ENCODE measurements around the gene TMEM119.

TMEM119 gene

DNA sequence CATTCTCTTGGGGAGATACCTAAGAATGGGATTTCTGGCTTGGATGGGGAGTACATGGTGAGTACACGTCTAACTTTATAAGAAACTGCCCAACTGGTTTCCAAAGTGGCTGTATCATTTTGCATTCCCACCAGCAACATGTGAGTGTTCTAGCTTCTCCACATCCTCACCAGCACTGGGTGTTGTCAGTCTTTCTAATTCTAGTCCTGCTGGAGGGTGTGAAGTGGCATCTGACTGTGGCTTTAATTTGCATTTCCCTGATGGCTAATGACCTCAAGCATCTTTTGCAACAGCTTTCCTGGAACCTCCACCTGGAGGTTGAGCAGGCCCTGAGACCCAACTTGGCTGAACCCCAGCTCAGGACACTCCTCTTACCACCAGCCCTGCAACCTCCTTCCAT lies 18.0 kb upstream of the TMEM119 start:
- DNase-seq (ENCODE audit: low spot score) = no peak

DNA sequence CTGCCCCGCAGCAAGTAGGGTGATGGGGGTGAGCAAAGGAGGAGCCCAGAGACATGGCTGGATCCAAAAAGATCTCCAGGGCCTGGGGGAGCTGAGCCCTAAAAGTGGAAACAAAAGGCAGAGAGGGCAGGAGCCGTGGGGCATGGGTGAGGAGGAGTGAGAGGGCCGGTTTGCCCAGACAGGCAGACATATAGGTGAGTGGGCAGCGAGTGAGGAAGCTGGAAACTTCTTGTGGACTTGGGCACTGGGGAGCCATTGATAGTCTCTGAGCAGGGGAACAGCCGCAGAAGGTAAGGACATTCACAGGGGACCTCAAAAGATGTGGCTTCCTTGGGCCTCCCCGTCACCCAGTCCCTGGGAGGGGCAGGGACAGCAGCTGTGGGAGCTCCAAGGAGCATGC lies 16.8 kb upstream of the TMEM119 start:
- no peak for DNase-seq (ENCODE audit: low spot score)

DNA sequence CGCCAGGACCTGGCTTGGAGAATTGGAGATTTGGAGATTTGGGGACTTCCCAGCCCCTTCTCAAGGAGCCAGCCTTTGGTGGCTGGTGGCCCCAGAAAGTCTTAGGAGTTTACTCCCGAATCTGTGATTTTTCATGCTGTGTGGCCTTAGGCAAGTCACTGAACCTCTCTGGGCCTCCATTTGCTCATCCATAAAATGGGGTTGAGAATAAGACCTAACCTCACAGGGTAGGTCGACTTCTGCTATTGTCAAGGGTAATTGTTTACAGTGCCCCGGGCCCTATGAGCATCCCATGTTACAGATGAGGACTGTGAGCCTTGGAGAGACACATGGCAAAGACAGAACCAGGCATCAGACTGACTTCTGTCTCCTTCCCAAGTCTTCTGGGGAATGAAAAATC lies 16.2 kb upstream of the TMEM119 start:
- DNase-seq (ENCODE audit: low spot score) = no peak

DNA sequence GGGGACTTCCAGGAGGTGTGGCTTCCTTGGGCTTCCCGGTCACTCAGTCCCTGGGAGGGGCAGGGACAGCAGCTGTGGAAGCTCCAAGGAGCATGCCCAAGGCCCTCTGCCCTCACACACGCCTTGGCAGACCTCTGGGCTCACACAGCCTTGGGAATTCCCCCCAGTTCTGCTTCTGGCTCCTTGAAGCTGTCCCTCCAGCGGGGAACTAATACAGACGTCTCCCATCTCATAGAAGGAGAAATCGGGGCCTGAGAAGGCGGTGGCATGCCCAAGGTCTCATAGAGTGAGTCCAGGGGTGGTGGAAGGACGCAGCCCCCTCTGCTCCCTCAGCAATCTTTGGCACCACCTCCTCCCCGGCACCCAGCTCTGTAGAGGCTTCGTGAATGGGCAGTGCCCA lies 15.7 kb upstream of the TMEM119 start:
- no peak for DNase-seq (ENCODE audit: low spot score)

DNA sequence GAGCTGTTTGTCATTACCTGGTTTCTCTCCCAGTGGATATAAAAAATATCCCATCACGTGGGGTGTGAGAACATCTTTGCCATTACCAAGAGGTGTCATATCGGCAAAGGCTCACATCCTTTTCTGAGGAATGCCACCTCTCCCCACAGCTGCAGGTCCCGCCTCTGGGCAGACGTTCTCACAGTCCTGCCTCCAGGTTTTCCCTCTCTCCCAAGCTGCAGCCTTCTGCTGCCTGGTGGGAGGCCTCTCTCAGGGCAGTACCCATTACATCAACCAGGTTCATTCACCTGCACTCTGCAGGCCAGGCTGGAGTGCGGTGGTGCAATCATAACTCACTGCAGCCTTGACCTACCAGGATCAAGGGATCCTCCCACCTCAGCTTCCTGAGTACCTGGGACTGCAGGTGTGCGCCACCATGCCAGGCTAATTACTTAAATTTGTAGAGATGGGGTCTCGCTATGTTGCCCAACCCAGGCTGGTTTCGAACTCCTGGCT lies 15.0 kb upstream of the TMEM119 start:
- no peak for DNase-seq (ENCODE audit: low spot score)

DNA sequence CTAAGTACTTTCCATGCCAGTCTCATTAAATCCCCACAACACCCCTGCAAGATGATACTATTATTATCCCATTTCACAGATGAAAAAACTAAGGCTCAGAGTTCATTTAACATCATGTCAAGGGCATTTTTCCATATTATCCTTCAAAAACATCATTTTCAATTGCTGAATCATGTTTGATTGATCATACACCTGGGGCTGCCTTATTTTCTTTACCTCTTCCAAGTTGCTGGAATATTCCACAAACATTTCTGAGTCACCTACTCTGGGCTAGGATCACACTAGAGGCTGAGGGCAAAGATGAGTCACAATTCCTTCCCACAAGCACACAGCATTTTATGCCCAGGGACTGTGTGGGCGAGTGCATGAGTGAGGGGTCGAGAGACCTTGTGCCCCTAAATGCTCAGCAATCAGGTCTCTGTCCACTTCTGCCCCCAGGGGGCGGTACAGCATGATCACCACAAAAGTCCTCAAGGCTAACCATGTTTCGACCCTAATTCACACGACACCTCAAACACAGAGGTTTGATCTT lies 14.1 kb upstream of the TMEM119 start:
- DNase-seq (ENCODE audit: low spot score) = peak; percentile 57

DNA sequence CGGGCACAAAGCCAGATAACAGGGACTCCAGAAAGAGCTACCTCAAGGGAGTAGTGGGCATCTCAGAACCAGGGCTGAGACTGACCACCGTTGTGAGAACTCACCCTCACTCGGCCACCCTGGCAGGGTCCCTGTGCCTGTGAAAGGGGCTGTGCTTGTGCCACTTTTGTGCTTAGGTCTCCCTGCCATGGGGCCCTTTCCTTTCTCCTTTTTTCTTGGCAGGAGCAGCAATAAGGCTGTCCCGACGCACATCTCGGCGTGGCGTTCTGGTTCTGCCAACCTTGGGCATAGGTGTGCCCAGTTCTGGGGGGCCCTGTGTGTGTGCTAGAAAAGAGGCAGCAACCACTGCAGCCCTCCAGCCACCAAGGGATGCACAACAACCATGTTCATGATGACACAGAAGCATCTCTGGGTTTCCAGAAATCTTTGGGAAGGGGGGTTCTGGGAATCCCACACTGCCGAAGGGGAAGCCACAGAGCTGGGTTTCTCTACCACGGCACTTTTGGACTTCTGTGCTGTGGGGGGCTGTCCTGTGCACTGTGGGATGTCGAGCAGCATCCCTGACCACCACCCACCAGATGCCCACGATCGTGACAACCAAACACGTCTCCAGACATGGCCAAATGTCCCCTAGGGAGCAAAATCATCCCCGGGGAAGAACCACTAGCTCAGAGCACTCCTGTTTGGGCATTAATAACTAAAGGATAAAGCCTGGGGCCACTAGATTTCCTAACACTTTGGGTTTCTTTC lies 13.1 kb upstream of the TMEM119 start:
- DNase-seq (ENCODE audit: low spot score) = no peak

DNA sequence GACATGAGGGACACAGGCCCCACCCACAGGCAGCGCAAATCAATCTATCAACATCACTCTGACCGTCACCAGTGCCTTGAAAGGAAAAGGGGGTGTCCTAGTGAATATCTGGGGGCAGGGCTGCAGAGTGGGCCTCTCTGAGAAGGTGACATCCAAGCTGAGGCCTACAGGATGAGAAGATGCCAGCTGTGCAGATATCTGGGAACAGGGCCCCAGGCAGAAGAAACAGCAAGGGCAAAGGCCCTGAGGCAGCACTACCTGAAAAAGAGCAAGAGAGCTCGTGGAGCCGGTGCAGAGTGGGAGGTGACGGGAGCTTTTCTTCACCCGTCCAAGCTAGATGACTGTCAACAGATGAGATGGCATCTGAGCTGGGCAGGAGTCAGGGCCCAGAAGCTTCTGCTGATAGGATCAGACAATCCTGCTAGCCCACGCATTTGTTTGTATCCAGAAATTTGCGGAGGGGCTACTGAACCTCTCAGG lies 12.5 kb upstream of the TMEM119 start:
- DNase-seq (ENCODE audit: low spot score) = no peak

DNA sequence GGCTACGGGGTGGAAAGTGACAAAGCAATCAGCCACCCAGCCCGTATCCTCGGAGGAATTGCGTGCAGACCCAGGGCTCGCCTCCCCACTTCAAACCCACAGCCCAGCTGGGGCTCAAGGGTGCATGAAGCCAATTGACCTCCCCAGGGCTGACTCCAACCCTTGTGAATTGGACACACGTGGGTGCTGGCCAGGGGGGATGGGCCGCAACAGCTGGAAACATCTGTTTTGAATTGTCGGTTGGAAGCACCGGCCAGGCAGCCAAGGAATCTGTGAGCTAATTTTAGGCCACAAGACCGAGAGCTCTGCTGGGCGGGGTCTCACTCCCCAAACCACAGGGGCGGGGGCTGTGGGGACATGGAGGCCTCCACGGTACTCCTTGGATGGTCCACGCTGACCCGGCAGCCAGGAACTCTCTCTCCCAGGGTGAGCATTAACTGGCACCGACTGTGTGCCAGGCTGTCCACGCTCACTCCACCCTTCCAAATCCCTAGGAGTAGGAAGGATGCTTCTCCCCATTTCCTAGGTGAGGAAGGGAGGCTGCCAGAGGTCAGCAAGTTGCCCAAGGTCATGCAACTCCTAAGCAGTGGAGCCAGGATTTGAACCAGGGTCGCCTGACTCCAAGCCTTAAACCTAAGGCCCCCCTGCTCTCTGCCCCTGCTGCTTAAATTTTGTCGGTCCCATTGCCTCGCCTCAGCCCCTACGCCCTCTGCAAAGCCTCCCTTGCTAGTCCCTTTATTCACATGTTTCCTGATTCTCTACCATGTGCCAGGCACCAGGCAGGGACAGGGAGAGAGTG lies 11.9 kb upstream of the TMEM119 start:
- no peak for DNase-seq (ENCODE audit: low spot score)

DNA sequence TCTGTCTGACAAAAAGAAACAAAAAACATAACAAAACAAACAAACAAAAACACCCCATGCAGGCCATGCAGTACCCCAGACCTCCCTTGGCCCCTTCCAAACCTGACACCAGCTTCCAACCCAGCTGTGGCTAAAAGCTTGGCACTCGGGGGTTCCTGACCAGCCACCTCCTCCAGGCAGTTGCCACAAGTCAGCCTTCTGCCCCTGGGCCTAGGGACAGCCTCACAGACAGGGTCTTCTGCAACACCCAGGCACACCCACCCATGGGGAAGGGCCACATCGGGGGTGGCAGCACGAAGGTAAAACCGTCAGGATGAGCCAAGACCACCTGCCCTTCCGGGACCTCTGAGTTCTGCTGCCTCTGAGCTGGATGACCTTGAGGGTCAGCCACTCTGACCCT lies 10.7 kb upstream of the TMEM119 start:
- no peak for DNase-seq (ENCODE audit: low spot score)

DNA sequence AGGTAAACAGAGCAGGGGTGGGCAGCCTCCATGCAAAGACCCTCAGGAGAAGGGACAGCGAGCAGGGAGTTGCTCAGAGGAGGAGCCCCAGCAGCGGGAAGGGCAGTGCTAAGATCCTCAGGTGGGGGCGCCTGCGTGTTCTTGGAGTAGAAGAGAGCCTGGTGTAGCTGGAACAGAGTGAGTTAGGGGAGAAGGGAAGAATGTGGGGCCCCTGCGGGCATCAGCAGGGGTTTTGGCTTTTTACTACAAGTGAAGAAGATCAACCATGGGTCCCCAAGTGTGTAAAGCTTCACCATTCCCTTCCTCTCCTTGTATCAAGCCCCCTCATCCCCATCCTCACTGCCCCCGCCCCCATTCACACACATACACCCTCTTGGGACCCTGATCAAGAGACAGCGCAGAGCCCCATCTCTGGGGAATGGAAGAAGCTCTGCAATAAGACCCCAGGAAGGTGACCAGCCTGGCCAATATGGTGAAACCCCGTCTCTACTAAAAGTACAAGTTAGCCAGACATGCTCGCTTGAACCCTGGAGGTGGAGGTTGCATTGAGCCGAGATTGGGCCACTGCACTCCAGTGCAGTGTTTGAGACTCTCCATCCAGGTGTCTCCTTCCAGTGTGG lies 10.2 kb upstream of the TMEM119 start:
- DNase-seq (ENCODE audit: low spot score) = no peak

DNA sequence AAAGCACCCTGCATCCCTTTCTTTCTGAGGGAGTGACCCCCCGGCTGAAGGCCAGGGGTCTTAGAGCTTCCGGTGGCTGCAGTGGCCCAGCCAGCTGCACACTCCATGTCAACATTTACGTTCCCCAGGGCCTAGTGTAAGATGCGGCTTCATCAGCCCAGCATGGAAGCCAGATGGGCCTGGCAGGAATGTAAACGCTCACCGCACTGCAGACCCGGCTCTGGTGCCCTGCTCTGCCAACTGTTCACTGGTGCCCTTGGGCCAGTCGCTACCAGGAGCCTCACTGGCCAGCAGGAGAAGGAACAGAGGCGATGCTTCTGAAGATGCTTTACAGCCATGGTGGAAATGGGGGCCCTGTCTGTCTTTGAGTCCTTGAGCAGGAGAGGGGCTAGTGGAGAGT lies 8.6 kb upstream of the TMEM119 start:
- DNase-seq (ENCODE audit: low spot score) = no peak

DNA sequence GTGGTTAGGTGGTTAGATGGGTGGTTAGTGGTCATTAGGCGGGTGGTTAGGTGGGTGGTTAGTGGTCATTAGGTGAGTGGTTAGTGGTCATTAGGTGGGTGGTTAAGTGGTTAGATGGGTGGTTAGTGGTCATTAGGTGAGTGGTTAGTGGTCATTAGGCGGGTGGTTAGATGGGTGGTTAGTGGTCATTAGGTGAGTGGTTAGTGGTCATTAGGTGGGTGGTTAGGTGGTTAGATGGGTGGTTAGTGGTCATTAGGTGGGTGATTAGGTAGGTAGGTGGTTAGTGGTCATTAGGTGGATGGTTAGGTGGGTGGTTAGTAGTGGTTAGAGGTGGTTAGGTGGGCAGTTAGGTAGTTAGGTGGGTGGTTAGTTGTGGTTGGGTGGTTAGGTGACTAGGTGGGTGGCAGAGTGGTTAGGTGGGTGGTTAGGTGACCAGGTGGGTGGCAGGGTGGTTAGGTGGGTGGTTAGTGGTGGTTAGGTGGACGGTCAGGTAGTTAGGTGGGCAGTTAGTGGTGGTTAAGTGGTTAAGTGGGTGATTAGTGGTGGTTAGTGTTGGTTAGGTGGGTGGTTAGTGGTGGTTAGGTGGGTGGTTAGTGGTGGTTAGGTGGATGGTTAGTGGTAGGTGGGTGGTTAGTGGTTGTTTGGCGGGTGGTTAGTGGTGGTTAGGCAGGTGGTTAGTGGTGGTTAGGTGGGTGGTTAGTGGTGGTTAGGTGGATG lies 8.0 kb upstream of the TMEM119 start:
- DNase-seq (ENCODE audit: low spot score) = no peak

DNA sequence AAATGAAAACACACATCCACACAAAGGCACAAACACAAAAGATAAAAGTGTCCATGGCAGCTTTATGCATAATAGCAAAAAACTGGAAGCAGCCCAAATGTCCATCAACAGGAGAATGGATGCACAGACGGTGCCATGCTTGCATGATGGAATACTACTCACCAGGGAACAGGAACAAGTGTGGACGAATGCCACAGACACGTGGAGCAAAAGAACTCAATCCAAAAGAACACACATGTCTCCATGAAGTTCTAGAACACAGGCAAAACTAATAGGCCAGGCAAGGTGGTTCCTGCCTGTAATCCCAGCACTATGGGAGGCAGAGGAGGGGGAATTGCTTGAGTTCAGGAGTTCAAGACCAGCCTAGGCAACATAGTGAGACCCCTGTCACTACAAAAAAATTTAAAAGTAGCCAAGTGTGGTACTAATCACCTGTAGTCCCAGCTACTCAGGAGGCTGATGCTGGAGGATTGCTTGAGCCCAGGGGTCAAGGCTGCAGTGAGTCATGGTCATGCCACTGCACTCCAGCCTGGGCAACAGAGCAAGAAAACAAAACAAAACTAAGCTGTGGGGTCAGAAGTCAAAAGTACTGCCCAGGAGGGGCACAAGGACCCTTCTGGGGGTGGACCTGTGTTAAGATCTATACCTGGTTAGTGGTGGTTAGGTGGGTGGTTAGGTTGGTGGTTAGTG lies 7.3 kb upstream of the TMEM119 start:
- no peak for DNase-seq (ENCODE audit: low spot score)

DNA sequence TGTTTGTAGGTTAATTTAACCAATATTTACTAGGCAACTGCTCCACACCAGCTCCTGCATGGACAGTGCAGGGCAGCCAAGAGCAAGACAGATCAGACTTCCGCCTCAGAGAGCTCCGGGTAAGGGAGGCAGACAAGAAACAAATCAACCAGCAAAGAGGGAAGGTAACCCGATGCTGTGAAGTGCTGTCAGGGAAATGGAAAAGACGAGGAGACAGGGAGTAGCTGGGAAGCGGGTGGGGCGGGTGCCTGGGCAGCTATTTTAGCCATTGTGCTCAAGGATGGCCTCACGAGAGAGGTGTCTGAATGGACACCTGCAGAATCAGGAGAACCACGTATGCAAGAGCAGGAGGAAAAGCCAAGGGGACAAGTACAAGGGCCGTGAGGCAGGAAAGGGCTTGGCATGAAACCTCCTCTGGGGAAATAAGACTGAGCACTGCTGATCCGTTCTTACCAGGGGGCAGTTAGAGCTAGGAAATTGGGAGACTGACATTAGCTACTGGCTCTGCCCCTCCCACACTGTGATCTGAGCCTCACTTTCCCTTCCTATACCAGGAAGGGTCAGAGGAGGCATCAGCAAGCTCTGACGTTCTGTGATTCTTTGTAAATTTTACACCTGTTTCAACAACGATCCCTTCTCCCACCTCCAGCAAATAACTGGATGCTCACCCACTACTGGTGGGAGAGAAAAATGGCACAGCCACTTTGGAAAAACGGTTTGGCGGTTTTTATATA lies 6.5 kb upstream of the TMEM119 start:
- no peak for DNase-seq (ENCODE audit: low spot score)

DNA sequence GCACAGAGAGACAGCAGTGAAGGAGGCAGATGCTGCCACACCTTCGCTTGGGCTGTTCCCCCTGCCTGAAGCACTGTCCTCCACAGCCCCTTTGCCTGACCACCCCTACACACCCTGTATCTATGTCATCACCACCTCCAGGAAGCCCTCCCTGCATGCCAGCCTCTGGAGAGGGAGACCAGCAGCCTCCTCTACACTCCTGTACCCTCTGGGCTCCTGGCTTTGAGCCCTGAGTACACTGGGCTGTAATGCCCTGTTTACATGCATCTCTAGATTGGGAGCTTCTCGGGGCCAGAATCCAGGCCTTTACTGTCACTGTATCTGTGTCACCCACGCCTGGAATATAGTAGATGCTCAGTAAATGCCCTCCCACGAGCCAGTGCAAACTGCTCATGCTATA lies 5.9 kb upstream of the TMEM119 start:
- no peak for DNase-seq (ENCODE audit: low spot score)

DNA sequence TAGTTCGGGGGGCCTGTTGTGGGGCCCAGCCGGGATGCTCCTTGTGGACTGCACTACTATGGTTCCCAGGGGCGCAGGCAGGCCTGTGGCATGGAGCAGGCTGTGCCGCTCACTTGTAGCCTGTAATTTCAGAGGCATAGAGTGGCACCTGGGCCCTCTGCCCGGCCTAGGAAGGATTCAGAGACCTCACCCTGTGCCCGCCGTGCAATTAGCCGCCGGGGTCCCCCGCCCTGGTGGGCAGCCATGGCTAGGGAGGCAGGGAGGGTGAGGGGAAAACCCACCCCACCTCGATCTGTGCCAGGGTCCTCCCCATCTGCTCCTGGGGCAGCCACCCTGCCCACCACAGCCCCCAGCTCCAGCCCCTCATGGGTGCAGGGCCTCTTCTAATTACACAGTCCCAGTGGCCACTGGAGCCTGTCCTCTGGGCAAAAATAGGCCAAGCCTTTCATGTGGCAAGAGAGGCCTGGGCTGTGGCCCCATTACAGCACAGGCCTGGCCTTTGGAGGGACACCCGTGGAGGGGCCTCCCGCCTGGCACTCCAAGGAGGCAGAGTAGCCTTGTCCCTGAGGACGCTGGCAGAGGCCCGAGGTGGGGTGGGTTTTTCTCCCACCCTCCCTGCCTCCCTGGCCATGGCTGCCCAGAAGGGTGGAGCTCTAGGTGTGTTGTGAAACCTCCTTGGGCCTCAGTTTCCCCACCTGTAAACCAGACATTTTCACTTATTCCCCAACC lies 5.3 kb upstream of the TMEM119 start:
- DNase-seq (ENCODE audit: low spot score) = no peak

DNA sequence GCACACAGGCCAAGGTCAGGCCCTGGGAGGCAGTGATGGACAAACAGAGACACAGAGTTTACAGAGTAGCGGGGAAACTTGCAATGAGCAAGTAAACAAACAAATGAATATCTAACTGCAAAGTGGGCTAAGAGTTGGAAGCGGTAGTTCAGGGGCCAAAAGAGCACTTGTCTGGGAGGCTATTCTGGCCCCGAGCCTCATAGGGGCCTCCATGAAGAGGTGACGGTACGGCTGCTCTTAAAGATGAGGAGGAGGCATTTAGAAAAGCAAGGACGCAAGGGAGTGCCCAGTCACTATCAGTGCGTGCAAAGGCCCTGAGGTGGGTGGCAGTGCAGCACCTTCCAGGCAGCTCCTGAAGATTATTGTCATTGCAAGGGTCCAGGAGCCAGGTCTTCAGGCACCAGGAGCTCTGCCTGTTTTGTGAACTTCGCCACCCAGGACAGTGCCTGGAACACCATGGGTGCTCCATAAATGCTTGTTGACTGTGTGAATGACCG lies 4.4 kb upstream of the TMEM119 start:
- no peak for DNase-seq (ENCODE audit: low spot score)

DNA sequence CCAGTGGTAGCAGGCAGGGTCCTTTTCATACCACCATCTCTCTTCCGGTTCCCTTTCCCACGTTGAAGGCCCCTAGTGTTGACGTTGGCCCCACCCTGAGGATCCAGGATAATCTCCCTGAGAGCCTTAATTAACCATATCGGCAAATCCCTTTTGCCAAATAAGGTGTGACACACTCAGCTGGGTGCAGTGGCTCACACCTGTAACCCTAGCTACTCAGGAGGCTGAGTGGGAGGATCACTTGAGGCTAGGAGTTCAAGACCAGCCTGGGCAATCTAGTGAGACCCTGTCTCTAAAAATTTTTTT lies 2.8 kb upstream of the TMEM119 start:
- DNase-seq (ENCODE audit: low spot score) = no peak
